ENCODE results near the gene ANKLE2.

The ANKLE2 gene

GRCh38 chr12:132789099-132789471 is 27.5 kb upstream of the ANKLE2 start:
- peaks cover 72 to 74% of the 10 kb centered on the region in 2 experiments for H3K36me3 ChIP-seq (ENCODE audit: control insufficient read depth in 1 of 2, insufficient read depth in 2 of 2, low read length in 2 of 2)
- no peak for DNase-seq
- no peak overlapping the region for H2AK5ac ChIP-seq (ENCODE audit: low read length)
- no peak overlapping the region for H2BK5ac ChIP-seq (ENCODE audit: low read depth, low read length, poor library complexity)
- H3K4me2 ChIP-seq (ENCODE audit: low read length), result no peak overlapping the region
- no peak overlapping the region for H3K18ac ChIP-seq (ENCODE audit: low read length)
- no peak overlapping the region for H2AFZ ChIP-seq (ENCODE audit: insufficient read depth, low read length, poor library complexity)
- H3K4ac ChIP-seq (ENCODE audit: low read depth, low read length), result no peak overlapping the region
- no peak overlapping the region for H3K9ac ChIP-seq (ENCODE audit: low read length)
- H3K27ac ChIP-seq (ENCODE audit: low read depth, low read length), result no peak overlapping the region
- H3K4me3 ChIP-seq (ENCODE audit: low read depth, low read length), result no peak overlapping the region
- no peak overlapping the region for H4K8ac ChIP-seq (ENCODE audit: low read depth, low read length)
- H4K91ac ChIP-seq (ENCODE audit: low read depth, low read length), result no peak overlapping the region
- H2BK12ac ChIP-seq (ENCODE audit: low read length), result no peak overlapping the region
- peaks cover 9% of the 10 kb centered on the region for H3K9me3 ChIP-seq (ENCODE audit: insufficient read depth, low read depth, low read length)
- H3K79me1 ChIP-seq (ENCODE audit: low read length), result no peaks in the 10 kb centered on the region
- no peaks in the 10 kb centered on the region for H3K4me1 ChIP-seq (ENCODE audit: control insufficient read depth in 1 of 2, insufficient read depth in 2 of 2, low read length in 2 of 2)
- WGBS (ENCODE audit: extremely low coverage, insufficient coverage, insufficient read length), result no CpG with 5 or more reads among the region's 21 CpGs
- no peak overlapping the region for H3K14ac ChIP-seq (ENCODE audit: low read length)
- H4K12ac ChIP-seq (ENCODE audit: low read depth, low read length), result no peak overlapping the region
- no peaks in the 10 kb centered on the region for H3K79me2 ChIP-seq (ENCODE audit: control insufficient read depth, insufficient read depth, low read length, poor library complexity)
- no peaks in the 10 kb centered on the region for H3K27me3 ChIP-seq (ENCODE audit: insufficient read depth, low read length)
- H2BK120ac ChIP-seq (ENCODE audit: insufficient read depth, low read length, poor library complexity), result no peak overlapping the region
- no peak overlapping the region for H3K23ac ChIP-seq (ENCODE audit: low read length)

GRCh38 chr12:132788375-132789098 is 26.9 kb upstream of the ANKLE2 start:
- Histone ChIP-seq H3K23ac (ENCODE audit: low read length) (no peak overlapping the region), H3K14ac (ENCODE audit: low read length) (no peak overlapping the region), H3K4ac (ENCODE audit: low read depth, low read length) (no peak overlapping the region), H2BK12ac (ENCODE audit: low read length) (no peak overlapping the region), H4K8ac (ENCODE audit: low read depth, low read length) (no peak overlapping the region), H2BK120ac (ENCODE audit: insufficient read depth, low read length, poor library complexity) (no peak overlapping the region), H3K4me3 (ENCODE audit: low read depth, low read length) (no peak overlapping the region), H2AFZ (ENCODE audit: insufficient read depth, low read length, poor library complexity) (no peak overlapping the region), H3K27ac (ENCODE audit: low read depth, low read length) (no peak overlapping the region), H2AK5ac (ENCODE audit: low read length) (no peak overlapping the region), H3K36me3 (ENCODE audit: control insufficient read depth in 1 of 2, insufficient read depth in 2 of 2, low read length in 2 of 2) (peaks cover 72 to 74% of the 10 kb centered on the region in 2 experiments), H3K79me2 (ENCODE audit: control insufficient read depth, insufficient read depth, low read length, poor library complexity) (no peaks in the 10 kb centered on the region), H4K12ac (ENCODE audit: low read depth, low read length) (no peak overlapping the region), H2BK5ac (ENCODE audit: low read depth, low read length, poor library complexity) (no peak overlapping the region), H3K18ac (ENCODE audit: low read length) (peak overlapping the region; percentile 33), H4K91ac (ENCODE audit: low read depth, low read length) (no peak overlapping the region), H3K9ac (ENCODE audit: low read length) (no peak overlapping the region), H3K27me3 (ENCODE audit: insufficient read depth, low read length) (no peaks in the 10 kb centered on the region), H3K79me1 (ENCODE audit: low read length) (no peaks in the 10 kb centered on the region), H3K4me2 (ENCODE audit: low read length) (no peak overlapping the region), H3K4me1 (ENCODE audit: control insufficient read depth in 1 of 2, insufficient read depth in 2 of 2, low read length in 2 of 2) (no peaks in the 10 kb centered on the region), H3K9me3 (ENCODE audit: insufficient read depth, low read depth, low read length) (peaks cover 9% of the 10 kb centered on the region)
- no peak for DNase-seq
- WGBS (ENCODE audit: extremely low coverage, insufficient coverage, insufficient read length), result no CpG with 5 or more reads among the region's 29 CpGs

- no peak overlapping the region for H2BK5ac ChIP-seq (ENCODE audit: low read depth, low read length, poor library complexity)
- H3K27me3 ChIP-seq (ENCODE audit: insufficient read depth, low read length), result no peaks in the 10 kb centered on the region
- no peaks in the 10 kb centered on the region for H3K79me2 ChIP-seq (ENCODE audit: control insufficient read depth, insufficient read depth, low read length, poor library complexity)
- no CpG with 5 or more reads among the region's 15 CpGs for WGBS (ENCODE audit: extremely low coverage, insufficient coverage, insufficient read length)
- H3K27ac ChIP-seq (ENCODE audit: low read depth, low read length), result no peak overlapping the region
- no peak overlapping the region for H4K12ac ChIP-seq (ENCODE audit: low read depth, low read length)
- H2BK120ac ChIP-seq (ENCODE audit: insufficient read depth, low read length, poor library complexity), result no peak overlapping the region
- no peak overlapping the region for H3K4me3 ChIP-seq (ENCODE audit: low read depth, low read length)
- H2AK5ac ChIP-seq (ENCODE audit: low read length), result no peak overlapping the region
- H4K8ac ChIP-seq (ENCODE audit: low read depth, low read length), result no peak overlapping the region
- no peak overlapping the region for H3K9ac ChIP-seq (ENCODE audit: low read length)
- H3K4me2 ChIP-seq (ENCODE audit: low read length), result no peak overlapping the region
- H3K9me3 ChIP-seq (ENCODE audit: insufficient read depth, low read depth, low read length), result peaks cover 9% of the 10 kb centered on the region
- H3K4me1 ChIP-seq (ENCODE audit: control insufficient read depth in 1 of 2, insufficient read depth in 2 of 2, low read length in 2 of 2), result no peaks in the 10 kb centered on the region
- H2AFZ ChIP-seq (ENCODE audit: insufficient read depth, low read length, poor library complexity), result no peak overlapping the region
- H2BK12ac ChIP-seq (ENCODE audit: low read length), result no peak overlapping the region
- H3K4ac ChIP-seq (ENCODE audit: low read depth, low read length), result no peak overlapping the region
- H4K91ac ChIP-seq (ENCODE audit: low read depth, low read length), result no peak overlapping the region
- no peak for DNase-seq
- peaks cover 79 to 80% of the 10 kb centered on the region in 2 experiments for H3K36me3 ChIP-seq (ENCODE audit: control insufficient read depth in 1 of 2, insufficient read depth in 2 of 2, low read length in 2 of 2)
- H3K18ac ChIP-seq (ENCODE audit: low read length), result no peak overlapping the region
- H3K23ac ChIP-seq (ENCODE audit: low read length), result no peak overlapping the region
- no peaks in the 10 kb centered on the region for H3K79me1 ChIP-seq (ENCODE audit: low read length)
- no peak overlapping the region for H3K14ac ChIP-seq (ENCODE audit: low read length)
These were observed 26.2 kb upstream of the ANKLE2 start for GRCh38 chr12:132787877-132788276.

GRCh38 chr12:132786192-132786591 is 24.6 kb upstream of the ANKLE2 start:
- DNase-seq, result no peak
- H3K18ac ChIP-seq (ENCODE audit: low read length), result peak overlapping the region; percentile 37

More at GRCh38 chr12:132786192-132786591, 24.6 kb upstream of the ANKLE2 start:
- Histone ChIP-seq H2AK5ac (ENCODE audit: low read length) (no peak overlapping the region), H3K27ac (ENCODE audit: low read depth, low read length) (no peak overlapping the region), H2BK120ac (ENCODE audit: insufficient read depth, low read length, poor library complexity) (no peak overlapping the region), H3K14ac (ENCODE audit: low read length) (no peak overlapping the region), H3K9me3 (ENCODE audit: insufficient read depth, low read depth, low read length) (peaks cover 12% of the 10 kb centered on the region), H3K36me3 (ENCODE audit: control insufficient read depth in 1 of 2, insufficient read depth in 2 of 2, low read length in 2 of 2) (peaks cover 82 to 85% of the 10 kb centered on the region in 2 experiments), H4K12ac (ENCODE audit: low read depth, low read length) (no peak overlapping the region), H3K4me2 (ENCODE audit: low read length) (no peak overlapping the region), H3K79me2 (ENCODE audit: control insufficient read depth, insufficient read depth, low read length, poor library complexity) (no peaks in the 10 kb centered on the region), H3K23ac (ENCODE audit: low read length) (no peak overlapping the region), H3K4ac (ENCODE audit: low read depth, low read length) (no peak overlapping the region), H3K4me3 (ENCODE audit: low read depth, low read length) (no peak overlapping the region), H3K9ac (ENCODE audit: low read length) (no peak overlapping the region), H2BK12ac (ENCODE audit: low read length) (no peak overlapping the region), H4K8ac (ENCODE audit: low read depth, low read length) (no peak overlapping the region), H2BK5ac (ENCODE audit: low read depth, low read length, poor library complexity) (no peak overlapping the region), H3K27me3 (ENCODE audit: insufficient read depth, low read length) (no peaks in the 10 kb centered on the region), H4K91ac (ENCODE audit: low read depth, low read length) (no peak overlapping the region), H2AFZ (ENCODE audit: insufficient read depth, low read length, poor library complexity) (no peak overlapping the region), H3K79me1 (ENCODE audit: low read length) (no peaks in the 10 kb centered on the region), H3K4me1 (ENCODE audit: control insufficient read depth in 1 of 2, insufficient read depth in 2 of 2, low read length in 2 of 2) (no peaks in the 10 kb centered on the region)
- WGBS (ENCODE audit: extremely low coverage, insufficient coverage, insufficient read length), result no CpG with 5 or more reads among the region's 21 CpGs

Measured in trophoblast cell (in vitro differentiated cells and primary cell).